MM.1S (cell line): ENCODE data around the gene SLC10A1.
A peak's percentile ranks its signal among the peaks of the same experiment; 100 is the strongest.

Experiments used
- DNase-seq: peaks from one replicate; pipeline ENCODE4 v3.0.0-alpha.2; 2015
- H2AFZ ChIP-seq: fragments of 300-600 bp; sonication (generic); 2 replicates; pipeline ENCODE4 v1.6.0; 2016; ENCODE audit warnings: antibody characterized with exemption, low read length
- H3F3A ChIP-seq: fragments of 300-600 bp; sonication (generic); 2 replicates; pipeline ENCODE4 v1.6.1; 2016; ENCODE audit warnings: mild to moderate bottlenecking, antibody characterized with exemption, low read length, moderate library complexity, mixed read lengths; ENCODE audit not compliant: insufficient read depth
- H3K27ac ChIP-seq: fragments of 300-600 bp; sonication (generic); 2 replicates; pipeline ENCODE4 v1.5.1; 2016; ENCODE audit warnings: mild to moderate bottlenecking, low read length
- H3K27me3 ChIP-seq: fragments of 300-600 bp; sonication (generic); replicated peaks from 2 replicates; pipeline ENCODE4 v1.6.0; 2016; ENCODE audit warnings: low read length; ENCODE audit not compliant: insufficient read depth
- H3K36me3 ChIP-seq: fragments of 300-600 bp; sonication (generic); replicated peaks from 2 replicates; pipeline ENCODE4 v1.6.1; 2016; ENCODE audit warnings: mild to moderate bottlenecking, low read length, mixed read lengths; ENCODE audit not compliant: insufficient read depth
- H3K4me1 ChIP-seq: fragments of 300-600 bp; sonication (generic); 2 replicates; pipeline ENCODE4 v1.6.1; 2016; ENCODE audit warnings: low read length, mixed read lengths
- H3K4me2 ChIP-seq: fragments of 300-600 bp; sonication (generic); 2 replicates; pipeline ENCODE4 v1.6.0; 2016; ENCODE audit warnings: low read depth, low read length
- H3K4me3 ChIP-seq: fragments of 300-600 bp; sonication (generic); 2 replicates; pipeline ENCODE4 v1.5.1; 2016; ENCODE audit warnings: low read length, mixed read lengths
- H3K79me2 ChIP-seq: fragments of 300-600 bp; sonication (generic); 2 replicates; pipeline ENCODE4 v1.6.1; 2016; ENCODE audit warnings: mixed run types, low read length, mixed read lengths
- H3K9ac ChIP-seq: fragments of 300-600 bp; sonication (generic); 2 replicates; pipeline ENCODE4 v1.6.1; 2016; ENCODE audit warnings: low read length, mixed read lengths
- H3K9me2 ChIP-seq: fragments of 300-600 bp; sonication (generic); replicated peaks from 2 replicates; pipeline ENCODE4 v1.6.1; 2016; ENCODE audit warnings: mild to moderate bottlenecking, low read length, mixed read lengths; ENCODE audit not compliant: insufficient read depth
- H3K9me3 ChIP-seq: fragments of 300-600 bp; sonication (generic); replicated peaks from 2 replicates; pipeline ENCODE4 v1.6.1; 2016; ENCODE audit warnings: mild to moderate bottlenecking, low read length, mixed read lengths; ENCODE audit not compliant: insufficient read depth
- H4K20me1 ChIP-seq: fragments of 300-600 bp; sonication (generic); 2 replicates; pipeline ENCODE4 v1.6.1; 2016; ENCODE audit warnings: mild to moderate bottlenecking, low read length, moderate library complexity, mixed read lengths; ENCODE audit not compliant: insufficient read depth
- CTCF ChIP-seq: fragments of 300-600 bp; sonication (generic); IDR thresholded peaks from 2 replicates; pipeline ENCODE4 v1.5.1; 2016; ENCODE audit warnings: antibody characterized with exemption, low read length, mixed read lengths
- EZH2 ChIP-seq: fragments of 300-600 bp; sonication (generic); optimal IDR thresholded peaks from 2 replicates; pipeline ENCODE3; 2017; ENCODE audit warnings: low read depth, mild to moderate bottlenecking, antibody characterized with exemption, low read length, mixed read lengths
- EZH2phosphoT487 ChIP-seq: fragments of 300-600 bp; sonication (generic); IDR thresholded peaks from 2 replicates; pipeline ENCODE4 v1.6.1; 2018; ENCODE audit warnings: antibody characterized with exemption, low read length

SLC10A1 gene

GRCh38 chr14:69767369-69767999 is 29.6 kb downstream of the SLC10A1 start:
- peak; percentile 80 for DNase-seq
- H4K20me1 ChIP-seq = peaks cover 3% of the 10 kb centered on the region; the same call in 1 of the 2 replicates
- H3K36me3 ChIP-seq = peaks cover 30% of the 10 kb centered on the region
- TF ChIP-seq EZH2 (no peak), EZH2phosphoT487 (no peak), CTCF (no peak)
- H3K9me3 ChIP-seq = no peaks in the 10 kb centered on the region
- peak overlapping the region; percentile 34; the same call in 1 of the 2 replicates for H2AFZ ChIP-seq
- no peaks in the 10 kb centered on the region for H3K27me3 ChIP-seq
- H3K4me2 ChIP-seq = peak overlapping the region; percentile 77; the same call in 1 of the 2 replicates
- H3F3A ChIP-seq = 0 out of 2 replicates have a peak, but pooled peaks cover 8% of the 10 kb centered on the region
- H3K9me2 ChIP-seq = no peaks in the 10 kb centered on the region
- H3K27ac ChIP-seq = peak overlapping the region; percentile 97
- H3K9ac ChIP-seq = peak overlapping the region; percentile 100
- H3K4me1 ChIP-seq = 0 out of 2 replicates have a peak, but pooled peaks cover 4% of the 10 kb centered on the region
- peaks cover 43% of the 10 kb centered on the region for H3K79me2 ChIP-seq
- H3K4me3 ChIP-seq = peak overlapping the region; percentile 99

GRCh38 chr14:69766984-69767368 is 30.1 kb downstream of the SLC10A1 start, which contains the start of gene SRSF5:
SRSF5 (plus strand) TSS chr14:69767142; CDS start chr14:69768157, 1,015 bp downstream.
- Histone ChIP-seq H3K27ac (peak within 1 kb of the TSS; percentile 97), H3K36me3 (peaks cover 30% of the 10 kb centered on the region), H3K9me3 (no peaks in the 10 kb centered on the region), H3K4me2 (peak within 1 kb of the TSS; percentile 77), H3K4me3 (peak within 1 kb of the TSS; percentile 99), H3K9me2 (no peaks in the 10 kb centered on the region), H3K9ac (peak within 1 kb of the TSS; percentile 100), H3K27me3 (no peaks in the 10 kb centered on the region), H3K79me2 (peaks cover 43% of the 10 kb centered on the region), H3F3A (0 out of 2 replicates have a peak, but pooled peaks cover 8% of the 10 kb centered on the region), H2AFZ (peak within 1 kb of the TSS; percentile 82), H4K20me1 (peaks cover 3% of the 10 kb centered on the region; the same call in 1 of the 2 replicates), H3K4me1 (0 out of 2 replicates have a peak, but pooled peaks cover 4% of the 10 kb centered on the region)
- peak; percentile 85 for DNase-seq
- TF ChIP-seq EZH2phosphoT487 (no peak), CTCF (no peak), EZH2 (no peak)

- H3F3A ChIP-seq = 0 out of 2 replicates have a peak, but pooled peaks cover 8% of the 10 kb centered on the region
- H3K4me3 ChIP-seq = no peak overlapping the region
- no peak for DNase-seq
- no peaks in the 10 kb centered on the region for H3K9me3 ChIP-seq
- no peak overlapping the region for H3K4me2 ChIP-seq
- H3K9me2 ChIP-seq = no peaks in the 10 kb centered on the region
- peaks cover 20% of the 10 kb centered on the region for H3K79me2 ChIP-seq
- no peak overlapping the region for H3K27ac ChIP-seq
- no peak for TF ChIP-seq EZH2phosphoT487
- no peak for TF ChIP-seq EZH2
- 0 out of 2 replicates have a peak, but pooled peaks cover 3% of the 10 kb centered on the region for H3K4me1 ChIP-seq
- H3K36me3 ChIP-seq = peaks cover 7% of the 10 kb centered on the region; the same call in 1 of the 2 replicates
- H4K20me1 ChIP-seq = 0 out of 2 replicates have a peak, but pooled peaks cover 3% of the 10 kb centered on the region
- H2AFZ ChIP-seq = no peak overlapping the region
- no peaks in the 10 kb centered on the region for H3K27me3 ChIP-seq
- H3K9ac ChIP-seq = no peak overlapping the region
These were observed 33.1 kb downstream of the SLC10A1 start for GRCh38 chr14:69763761-69764510.
